Fibroblast of upper back skin (primary cell): ENCODE data around the gene AKAP10.
"Not testable (repeated sequence)": the region's sequence is repeated elsewhere in the genome, so short reads cannot be mapped to it uniquely, and the experiment has no call there.

Source experiments
- DNase-seq: peaks from one replicate; pipeline ENCODE4 v3.0.0-alpha.2; 2013

The AKAP10 gene

DNA sequence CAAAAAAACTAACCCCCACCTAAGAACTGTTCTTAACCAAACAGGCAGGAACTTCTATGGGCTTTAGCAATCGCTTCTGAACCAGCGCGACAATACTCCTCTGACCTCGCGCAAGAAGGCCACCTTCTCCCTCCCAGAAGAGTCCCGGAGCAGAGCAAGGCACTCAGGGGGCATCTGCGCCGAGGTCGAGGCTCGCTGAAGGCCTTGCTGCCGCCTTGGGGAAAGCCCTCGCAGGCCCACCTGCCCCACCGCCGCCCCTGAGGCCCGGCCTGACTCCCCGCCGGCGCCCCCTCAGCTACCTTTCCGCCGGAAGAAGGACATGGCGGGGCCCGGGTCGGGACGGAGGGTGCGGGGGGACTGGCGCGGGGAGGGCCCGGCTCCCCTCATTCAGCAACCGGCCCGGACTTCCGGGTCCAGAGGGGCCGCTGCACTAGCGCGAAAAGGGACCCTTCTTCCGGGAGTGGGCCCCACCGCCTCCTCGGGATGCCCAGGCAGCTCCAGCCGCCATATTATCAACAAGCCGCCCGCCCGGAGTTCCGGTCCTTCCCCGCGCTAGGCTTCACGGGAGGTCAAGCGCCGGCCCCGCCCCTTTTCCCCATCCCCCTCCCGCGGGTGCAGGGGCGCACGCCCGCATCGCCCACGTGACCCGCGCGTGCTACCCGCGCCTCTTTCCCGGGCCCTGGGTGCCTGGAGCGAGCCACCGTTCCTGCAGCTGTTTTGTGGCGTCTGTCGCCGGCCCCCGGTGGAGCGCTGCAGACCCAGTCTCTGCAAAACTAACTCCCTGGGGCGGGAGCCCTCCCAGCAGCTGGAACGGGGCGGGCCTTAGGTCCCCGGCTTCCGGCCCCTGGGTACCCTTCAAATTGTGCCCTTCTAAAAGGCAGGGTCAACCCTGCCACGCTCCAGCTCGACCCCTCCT lies at the start of gene AKAP10:
TSS of gene AKAP10 (minus strand) at position 536 of the 916 bp plus-strand sequence. CDS start at position 387, 149 bp downstream.
- peak; percentile 84 for DNase-seq

DNA sequence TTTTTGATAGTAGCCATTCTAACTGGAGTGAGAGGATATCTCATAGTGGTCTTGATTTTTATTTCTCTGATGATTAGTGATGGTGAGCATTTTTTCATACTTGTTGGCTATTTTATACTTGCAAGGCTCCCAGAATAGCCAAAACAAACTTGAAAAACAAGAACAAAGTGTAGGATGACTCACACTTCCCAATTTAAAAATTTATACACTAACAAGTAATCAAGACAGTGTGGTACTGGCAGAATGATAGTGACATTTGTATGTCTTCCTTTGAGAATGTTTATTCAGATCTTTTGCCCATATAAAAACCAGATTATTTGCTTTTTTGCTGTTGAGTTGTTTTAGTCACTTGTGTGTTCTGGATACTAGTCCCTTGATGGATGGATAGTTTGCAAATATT lies 49.3 kb upstream of the AKAP10 start:
- no peak for DNase-seq

- DNase-seq: no peak
Measured at GRCh38 chr17:20022701-20023100, 45.1 kb upstream of the AKAP10 start.

DNA sequence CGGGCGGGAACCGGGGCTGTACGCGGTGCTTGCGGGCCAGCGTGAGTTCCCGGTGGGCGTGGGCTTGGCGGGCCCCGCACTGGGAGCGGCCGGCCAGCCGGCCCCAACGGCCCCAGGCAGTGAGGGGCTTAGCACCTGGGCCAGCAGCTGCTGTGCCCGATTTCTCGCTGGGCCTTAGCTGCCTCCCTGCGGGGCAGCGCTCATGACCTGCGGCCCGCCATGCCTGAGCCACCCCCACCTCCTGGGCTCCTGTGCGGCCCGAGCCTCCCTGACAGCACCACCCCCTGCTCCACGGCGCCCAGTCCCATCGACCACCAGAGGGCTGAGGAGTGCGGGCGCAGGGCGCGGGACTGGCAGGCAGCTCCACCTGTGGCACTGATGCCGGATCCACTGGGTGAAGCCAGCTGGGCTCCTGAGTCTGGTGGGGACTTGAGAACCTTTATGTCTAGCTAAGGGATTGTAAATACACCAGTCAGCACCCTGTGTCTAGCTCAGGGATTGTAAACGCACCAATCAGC lies 38.9 kb upstream of the AKAP10 start:
- DNase-seq: not testable (repeated sequence)

DNA sequence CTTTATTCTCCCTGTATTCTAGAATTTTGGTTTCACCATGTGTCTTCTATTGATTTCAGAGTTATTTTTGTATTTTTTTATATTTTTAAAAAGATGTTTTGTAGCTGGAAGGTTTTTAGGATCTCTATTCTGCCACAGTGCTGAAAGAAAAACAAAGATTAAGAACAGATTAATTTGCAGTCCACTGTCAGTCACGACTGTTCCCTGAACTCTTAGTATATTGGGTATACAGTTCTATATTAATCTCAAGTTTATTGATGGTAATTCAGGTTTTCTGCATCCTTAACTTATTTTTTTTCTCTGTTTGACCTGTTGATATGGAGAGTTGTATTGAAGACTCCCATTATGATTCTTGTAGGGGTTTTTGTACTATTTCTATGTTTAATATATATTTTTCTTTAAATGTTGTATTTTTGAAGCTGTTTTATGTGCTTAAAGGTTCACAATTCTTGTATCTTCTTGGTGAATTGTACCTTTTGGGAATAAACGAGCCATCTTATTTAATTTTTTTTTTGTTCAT lies 34.4 kb upstream of the AKAP10 start:
- DNase-seq: no peak

- DNase-seq: no peak
Measured at GRCh38 chr17:20010936-20011335, 33.3 kb upstream of the AKAP10 start.

DNA sequence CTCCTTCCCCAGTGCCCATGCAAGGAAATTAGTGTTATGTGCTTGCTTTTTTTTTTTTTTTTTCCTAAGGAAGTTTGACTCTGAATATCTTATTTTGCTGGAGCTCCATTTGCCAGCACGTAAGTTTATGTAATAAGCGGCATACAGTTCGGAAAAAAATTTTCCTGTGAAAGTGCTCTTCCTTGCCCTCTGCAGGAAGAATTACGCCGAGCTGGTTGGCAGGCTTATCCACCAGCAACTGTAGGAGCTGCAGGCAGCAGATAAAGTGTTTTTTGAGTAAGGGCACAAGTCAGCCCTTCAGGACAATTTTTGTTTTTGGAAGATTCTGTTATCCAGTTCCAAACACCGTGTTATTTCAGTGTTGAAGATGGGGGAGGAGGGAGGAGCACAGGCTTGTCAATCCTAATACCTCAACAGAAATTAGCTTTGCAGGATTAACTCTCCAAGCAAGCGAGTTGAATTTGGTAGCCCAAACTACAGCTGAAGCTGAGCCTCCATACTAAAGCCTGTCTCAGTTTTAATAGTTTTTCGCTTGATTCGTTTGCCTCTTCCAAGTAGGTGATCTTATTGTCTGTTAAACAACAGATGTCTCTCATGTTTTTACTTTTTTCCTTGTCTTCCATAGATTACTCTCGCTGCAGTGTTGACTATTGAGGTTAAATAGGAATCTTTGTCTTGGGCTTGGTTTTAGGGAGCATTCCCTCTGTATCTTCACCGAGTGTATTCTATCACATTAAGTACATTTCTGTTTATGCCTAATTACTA lies 32.7 kb upstream of the AKAP10 start:
- DNase-seq: peak; percentile 43

DNA sequence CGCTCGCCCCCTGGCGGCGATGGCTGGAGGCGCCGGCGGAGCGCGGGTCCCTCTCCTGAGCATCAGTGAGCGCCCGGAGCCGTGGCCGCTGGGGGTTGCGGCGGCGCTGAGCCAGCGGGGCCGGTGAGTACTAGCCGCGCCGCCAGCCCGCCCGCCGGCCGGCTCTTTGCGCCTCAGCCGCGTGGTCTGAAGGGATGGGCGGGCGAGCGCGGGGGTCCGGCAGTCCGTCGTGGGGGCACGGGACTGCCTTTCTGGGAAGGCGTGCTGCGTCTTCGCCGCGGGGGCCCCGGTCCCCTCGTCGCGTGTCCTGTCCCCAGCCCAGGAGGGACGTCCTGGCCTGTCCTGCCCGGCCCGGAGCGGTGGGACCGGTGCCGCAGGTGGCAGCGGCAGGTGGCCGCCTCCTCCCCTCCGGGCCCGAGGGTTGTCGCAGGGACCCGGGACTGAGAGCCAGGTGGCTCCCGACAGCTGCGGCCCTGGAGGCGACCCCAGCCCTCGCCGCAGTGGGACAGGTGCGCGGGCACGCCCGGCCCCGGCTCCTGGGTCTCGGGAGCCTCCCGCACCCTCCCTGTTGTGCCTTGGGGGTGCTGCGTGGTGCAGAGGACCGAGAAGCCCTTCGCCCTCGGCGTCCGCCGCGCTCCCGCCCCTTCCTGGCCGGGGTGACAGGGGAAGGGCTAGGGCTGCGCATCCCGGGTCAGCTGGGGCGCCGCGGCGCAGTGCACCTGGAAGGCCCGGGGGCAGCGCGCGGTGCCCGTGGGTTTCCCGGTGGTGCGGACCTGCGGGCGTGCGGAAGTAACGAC lies 31.9 kb upstream of the AKAP10 start, which contains the start of gene SPECC1:
TSS of gene SPECC1 (plus strand) at position 58 of the 797 bp plus-strand sequence. CDS start 87,293 bp downstream, outside the sequence.
- peak; percentile 43 for DNase-seq

GRCh38 chr17:20009052-20009301 lies 31.3 kb upstream of the AKAP10 start:
- DNase-seq: no peak

DNA sequence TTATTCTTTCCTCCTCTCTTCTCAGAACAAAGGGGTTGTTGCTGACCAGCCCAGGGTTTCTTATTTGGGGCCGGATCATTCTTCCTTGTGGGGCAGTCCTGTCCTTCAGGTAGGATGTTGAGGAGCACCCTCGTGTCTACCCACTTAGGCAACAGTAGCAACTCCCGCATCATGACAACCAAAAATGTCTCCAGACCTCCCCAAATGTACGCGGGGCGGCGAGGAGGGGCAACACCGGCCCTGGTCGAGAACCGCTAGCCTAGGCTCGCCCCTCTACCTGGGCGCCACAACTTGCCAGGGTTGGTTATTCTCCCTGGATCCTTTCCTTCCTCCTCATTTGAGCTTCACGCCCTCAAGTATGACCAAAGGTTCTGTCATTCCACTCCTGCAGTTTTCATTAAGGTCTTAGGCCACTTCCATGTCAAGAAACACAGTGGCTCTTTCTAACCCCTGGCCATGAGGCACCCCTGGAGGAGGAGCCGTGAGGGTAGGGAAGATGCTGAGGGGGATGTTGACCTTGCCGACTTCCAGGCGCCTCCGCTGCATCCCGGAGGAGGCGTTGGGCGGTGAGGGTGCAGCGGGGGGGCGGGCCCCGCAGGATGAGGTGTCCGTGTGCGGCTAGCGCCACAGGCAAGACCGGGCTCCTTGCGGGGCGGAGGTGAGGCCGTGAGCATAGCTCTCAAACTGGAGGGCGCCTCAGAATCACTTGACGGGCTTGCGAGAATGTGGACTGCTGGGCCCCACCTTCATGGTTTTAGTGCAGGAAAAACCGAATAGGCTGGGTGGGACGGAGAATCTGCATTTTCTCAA lies 30.8 kb upstream of the AKAP10 start:
- no peak for DNase-seq

DNA sequence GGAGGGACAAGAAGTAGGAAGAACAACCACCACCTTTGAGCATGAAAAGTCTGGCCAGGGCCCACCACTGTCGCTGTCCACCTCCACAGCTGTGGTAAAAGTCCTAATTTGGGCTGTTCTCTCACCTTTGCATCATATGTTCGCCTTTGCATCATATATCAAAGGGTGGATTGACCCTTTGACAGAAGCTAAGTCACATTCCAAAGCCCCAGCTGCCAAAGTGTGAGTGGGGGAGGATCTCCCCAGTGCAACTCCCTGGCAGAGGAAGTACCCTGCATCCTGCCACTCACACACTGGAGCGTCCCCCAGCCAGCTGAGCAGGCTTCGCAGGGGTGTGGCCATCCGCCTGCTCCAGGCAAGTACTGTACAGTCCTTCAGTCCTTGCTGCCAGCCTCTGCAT lies 18.9 kb upstream of the AKAP10 start:
- DNase-seq: no peak

GRCh38 chr17:19996086-19996485 lies 18.5 kb upstream of the AKAP10 start:
- no peak for DNase-seq

DNA sequence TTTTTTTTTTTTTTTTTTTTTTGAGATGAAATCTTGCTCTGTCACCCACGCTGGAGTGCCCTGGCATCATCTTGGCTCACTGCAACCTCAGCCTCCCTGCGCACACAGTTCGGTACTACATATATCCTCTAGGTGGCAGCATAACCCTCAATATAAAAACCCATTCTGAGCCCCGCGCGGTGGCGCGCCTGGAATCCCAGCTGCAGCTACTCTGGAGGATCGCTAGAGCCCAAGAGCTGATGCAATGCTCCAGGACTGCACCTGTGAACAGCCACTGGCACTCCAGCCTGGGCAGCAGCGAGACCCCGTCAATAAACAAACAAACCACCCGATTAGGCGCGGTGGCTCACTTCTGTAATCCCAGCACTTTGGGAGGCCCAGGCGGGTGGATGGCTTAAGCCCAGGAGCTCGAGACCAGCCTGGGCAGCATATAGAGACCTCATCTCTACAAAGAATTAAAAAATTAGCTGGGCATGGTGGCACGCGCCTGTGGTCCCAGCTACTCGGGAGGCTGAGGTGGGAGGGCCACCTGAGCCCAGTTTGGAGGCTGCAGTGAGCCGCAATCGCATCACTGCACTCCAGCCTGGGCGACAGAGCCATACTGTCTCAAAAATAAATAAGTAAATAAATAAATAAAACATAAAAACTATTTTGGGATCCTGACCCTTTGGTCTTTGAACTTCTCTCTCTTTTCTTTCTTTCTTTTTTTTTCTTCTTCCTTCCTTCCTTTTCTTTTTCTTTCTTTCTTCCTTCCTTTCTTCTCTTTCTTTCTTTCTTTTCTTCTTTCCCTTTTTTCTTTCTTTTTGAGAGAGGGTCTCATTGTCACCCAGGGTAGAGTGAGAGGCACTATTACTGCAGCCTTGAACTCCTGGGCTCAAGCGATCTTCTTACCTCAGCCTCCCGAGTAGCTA lies 15.4 kb upstream of the AKAP10 start:
- peak; percentile 83 for DNase-seq

GRCh38 chr17:19991252-19991885 lies 13.7 kb upstream of the AKAP10 start:
- DNase-seq: no peak

DNA sequence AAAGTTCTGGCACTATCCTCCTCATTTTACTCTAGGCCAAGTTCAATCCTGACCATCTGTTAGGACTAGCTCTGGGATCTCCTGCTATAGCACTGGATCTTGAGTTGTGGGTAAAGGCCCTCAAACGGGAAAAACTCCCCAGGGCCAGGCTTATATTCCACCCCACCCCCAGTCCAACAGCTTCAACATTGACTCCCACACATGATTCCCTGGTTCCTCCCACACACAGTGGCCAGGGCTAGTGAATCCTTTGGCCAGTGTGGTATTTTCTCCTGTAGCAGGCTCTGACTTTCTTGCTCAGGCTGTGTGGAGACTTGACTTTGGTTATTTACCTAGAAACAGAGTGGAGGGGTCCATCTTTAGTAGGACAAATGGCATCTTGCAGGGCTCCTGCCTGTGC lies 10.3 kb upstream of the AKAP10 start:
- DNase-seq: no peak

- no peak for DNase-seq
Measured at GRCh38 chr17:19986941-19987861, 9.6 kb upstream of the AKAP10 start.

DNA sequence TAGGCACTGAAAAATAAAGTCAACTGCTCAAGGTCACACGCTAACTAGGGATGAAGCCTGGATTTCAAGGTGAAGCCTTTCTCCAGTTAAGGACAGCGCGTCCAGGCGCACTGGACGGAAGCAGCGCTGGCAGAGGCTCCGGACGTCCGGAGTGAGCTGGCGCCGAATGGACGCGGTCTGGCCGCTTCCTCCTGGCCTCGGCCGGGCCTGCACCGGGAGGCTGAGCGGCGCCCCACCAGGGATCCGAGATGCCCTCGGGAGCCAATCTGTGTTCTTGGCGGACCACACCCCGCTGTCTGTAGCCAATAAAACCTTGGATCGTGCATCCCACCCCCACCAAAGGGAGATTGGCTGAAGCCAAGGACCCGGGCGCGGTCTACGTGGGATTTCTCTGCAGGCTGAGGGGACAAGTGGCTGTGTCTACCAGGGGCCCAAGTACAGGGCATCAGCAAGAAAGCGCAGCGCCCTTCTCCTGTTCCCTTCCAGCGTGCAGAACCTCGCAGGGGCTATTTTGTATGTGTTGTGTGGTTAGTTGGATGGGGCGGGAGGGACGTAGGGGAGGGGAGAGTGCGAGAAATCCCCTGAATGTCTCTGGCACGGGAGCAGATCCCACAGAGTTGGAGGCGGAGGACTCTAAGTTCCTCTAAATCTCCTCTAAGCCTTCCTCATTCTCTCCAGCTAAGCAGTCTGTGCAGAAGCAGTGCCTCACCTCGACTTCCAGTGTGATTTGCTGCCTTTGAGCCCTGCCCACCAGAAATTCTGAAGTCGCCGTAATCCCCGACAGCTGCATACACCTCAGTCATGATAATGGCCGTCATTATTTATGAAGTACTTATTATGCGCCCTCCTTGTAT lies 2.5 kb upstream of the AKAP10 start:
- no peak for DNase-seq

DNA sequence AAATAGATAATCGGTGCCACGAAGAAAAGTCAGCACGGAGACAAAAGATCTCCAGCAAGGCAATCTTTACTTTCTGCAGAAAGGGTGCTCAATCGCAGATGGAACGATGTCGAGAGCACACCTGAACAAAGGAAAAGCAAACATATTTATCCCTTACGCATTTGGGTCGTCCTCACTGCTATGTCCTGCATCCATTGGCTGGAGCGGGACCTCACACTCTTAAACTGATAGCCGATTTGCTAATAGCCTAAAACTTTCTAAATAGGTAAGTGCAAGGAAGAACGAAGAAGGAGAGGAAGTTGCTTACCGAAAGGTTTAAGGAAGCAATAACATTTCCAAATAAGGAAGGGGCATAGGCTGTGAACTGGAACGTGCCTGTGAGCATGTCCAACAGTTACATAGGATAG lies 1.2 kb upstream of the AKAP10 start:
- DNase-seq: no peak
